A549 (cell line): ENCODE measurements around the gene MANF. TPM values are rescaled to one million over a fixed set of nuclear protein-coding genes. Genes with fewer than 3 reads are reported as not detected.

Source experiments
- ATAC-seq, 2 experiments: fragments of 200-7000 bp in 1 of 2; fragments of >200 bp in 1 of 2; cut with Nextera tagmentation in 1 of 2; cut with Tn5 transposase in 1 of 2; 3 replicates each; pipeline versions ENCODE4 v1.8.0 to v1.9.1; 2018 to 2020; ENCODE audit warnings: mild to moderate bottlenecking in 1 of 2, moderate library complexity in 1 of 2
- CTCF ChIA-PET: fragments of 300-600 bp; sonication (Branson Sonifier 250); formaldehyde crosslinking; extraction: SDS; loops from one replicate; lab custom pipeline; 2021; ENCODE audit warnings: antibody characterized with exemption, inconsistent platforms; lab: Yijun Ruan, JAX
- POLR2A ChIA-PET: fragments of 350-600 bp; formaldehyde crosslinking; extraction: SDS; loops from one replicate; lab custom pipeline; 2021; ENCODE audit warnings: antibody characterized with exemption, inconsistent platforms; lab: Yijun Ruan, JAX
- DNase-seq, 2 experiments: peaks; one replicate each; pipeline versions ENCODE4 v3.0.0 to v3.0.0-alpha.2; 2011 to 2016; ENCODE audit warnings: low read depth in 1 of 2, low spot score in 1 of 2
- FAIRE-seq: peaks from 2 replicates; lab custom pipeline; 2011; peaks lifted over from hg19 to GRCh38; lab: Jason Lieb, UNC
- H3K27ac ChIP-seq, 2 experiments: fragments of >200 bp; sonication (Bioruptor Twin); formaldehyde crosslinking; 3 replicates each; pipeline ENCODE4 v1.5.1; 2016 to 2017
- H3K4me1 ChIP-seq: fragments of >200 bp; sonication (Bioruptor Twin); formaldehyde crosslinking; 3 replicates; pipeline ENCODE4 v1.6.1; 2016
- H3K4me2 ChIP-seq: fragments of >200 bp; sonication (Bioruptor Twin); formaldehyde crosslinking; 3 replicates; pipeline ENCODE4 v1.6.1; 2016
- H3K4me3 ChIP-seq: fragments of >200 bp; sonication (Bioruptor Twin); formaldehyde crosslinking; 3 replicates; pipeline ENCODE4 v1.5.1; 2016
- H3K9me3 ChIP-seq: fragments of >200 bp; sonication (Bioruptor Twin); formaldehyde crosslinking; 3 replicates; pipeline ENCODE4 v1.6.1; 2016
- BHLHE40 ChIP-seq: IDR thresholded peaks from 2 replicates; pipeline ENCODE4 v1.6.1; 2012; ENCODE audit warnings: low read depth, low read length, inconsistent platforms
- CBX2 ChIP-seq: fragments of 200-600 bp; sonication (generic); IDR thresholded peaks from 2 replicates; pipeline ENCODE4 v1.6.1; 2016; ENCODE audit warnings: low read depth, mild to moderate bottlenecking, borderline replicate concordance
- CHD4 ChIP-seq: fragments of 200-600 bp; sonication (generic); IDR thresholded peaks from 2 replicates; pipeline ENCODE4 v1.6.1; 2016; ENCODE audit warnings: antibody characterized with exemption, mild to moderate bottlenecking, borderline replicate concordance
- EHF ChIP-seq: fragments of 250-450 bp; sonication (Bioruptor Pico); IDR thresholded peaks from 2 replicates; pipeline ENCODE4 v1.5.0; 2020; ENCODE audit warnings: mild to moderate bottlenecking
- EHMT2 ChIP-seq: fragments of 200-600 bp; sonication (generic); IDR thresholded peaks from 2 replicates; pipeline ENCODE4 v1.6.1; 2016; ENCODE audit warnings: antibody characterized with exemption, low read depth, mild to moderate bottlenecking, moderate library complexity
- FOSL2 ChIP-seq, 2 experiments: fragments of 450-650 bp in 1 of 2; fragments of >200 bp in 1 of 2; sonication (Bioruptor Twin) in 1 of 2; formaldehyde crosslinking; IDR thresholded peaks; 2 replicates each; pipeline versions ENCODE4 v1.5.0 to v1.6.1; 2016 to 2020; ENCODE audit warnings: mild to moderate bottlenecking in 1 of 2, moderate library complexity in 1 of 2
- FOXS1 ChIP-seq: fragments of 250-450 bp; sonication (Bioruptor Pico); IDR thresholded peaks from 2 replicates; pipeline ENCODE4 v1.5.0; 2020; ENCODE audit warnings: mild to moderate bottlenecking, moderate library complexity
- HEYL ChIP-seq: fragments of 250-450 bp; sonication (Bioruptor Pico); IDR thresholded peaks from 2 replicates; pipeline ENCODE4 v1.8.0; 2021; ENCODE audit warnings: mild to moderate bottlenecking, moderate library complexity
- HOXA7 ChIP-seq: fragments of 250-450 bp; sonication (Bioruptor Pico); IDR thresholded peaks from 2 replicates; pipeline ENCODE4 v1.5.0; 2020; ENCODE audit warnings: mild to moderate bottlenecking, moderate library complexity
- MAFK ChIP-seq: fragments of 450-650 bp; IDR thresholded peaks from 2 replicates; pipeline ENCODE4 v1.6.1; 2014; ENCODE audit not compliant: partially characterized antibody
- MYC ChIP-seq: IDR thresholded peaks from 2 replicates; pipeline ENCODE4 v1.6.1; 2012; ENCODE audit warnings: mild to moderate bottlenecking, inconsistent platforms, low read length, improper control_type of control experiment, borderline replicate concordance
- NPAS2 ChIP-seq: fragments of 250-450 bp; sonication (Bioruptor Pico); IDR thresholded peaks from 2 replicates; pipeline ENCODE4 v1.8.0; 2022; ENCODE audit warnings: mild to moderate bottlenecking, moderate library complexity, borderline replicate concordance
- NR3C1 ChIP-seq: fragments of >200 bp; sonication (Bioruptor Twin); formaldehyde crosslinking; IDR thresholded peaks from 3 replicates; pipeline ENCODE4 v1.6.1; 2017
- PHF8 ChIP-seq: fragments of 200-600 bp; sonication (generic); IDR thresholded peaks from 2 replicates; pipeline ENCODE4 v1.6.1; 2016; ENCODE audit warnings: low read depth, mild to moderate bottlenecking, antibody characterized with exemption, moderate library complexity, borderline replicate concordance
- POLR2A ChIP-seq: IDR thresholded peaks from 2 replicates; pipeline ENCODE4 v1.6.1; 2012; ENCODE audit warnings: mild to moderate bottlenecking, low read length
- POLR2AphosphoS2 ChIP-seq: conservative IDR thresholded peaks from 2 replicates; pipeline ENCODE4 v1.6.1; 2012; ENCODE audit warnings: low read length, improper control_type of control experiment, inconsistent platforms
- RNF2 ChIP-seq: fragments of 200-600 bp; sonication (generic); IDR thresholded peaks from 2 replicates; pipeline ENCODE4 v1.6.1; 2016; ENCODE audit warnings: low read depth, mild to moderate bottlenecking, antibody characterized with exemption, moderate library complexity, borderline replicate concordance
- SMC3 ChIP-seq: fragments of >200 bp; sonication (Bioruptor Twin); formaldehyde crosslinking; IDR thresholded peaks from 3 replicates; pipeline ENCODE4 v1.6.1; 2018; ENCODE audit warnings: inconsistent platforms
- TFCP2L1 ChIP-seq: fragments of 250-450 bp; sonication (Bioruptor Pico); IDR thresholded peaks from 2 replicates; pipeline ENCODE4 v1.5.0; 2021; ENCODE audit warnings: mild to moderate bottlenecking
- TP53 ChIP-seq: fragments of 250-450 bp; sonication (Bioruptor Pico); IDR thresholded peaks from 2 replicates; pipeline ENCODE4 v1.5.0; 2021; ENCODE audit warnings: mild to moderate bottlenecking, moderate library complexity
- ZNF302 ChIP-seq: fragments of 250-450 bp; sonication (Bioruptor Pico); IDR thresholded peaks from 2 replicates; pipeline ENCODE4 v1.9.0; 2021; ENCODE audit warnings: inconsistent platforms, mild to moderate bottlenecking, moderate library complexity
- ZSCAN20 ChIP-seq: fragments of 250-450 bp; sonication (Bioruptor Pico); IDR thresholded peaks from 2 replicates; pipeline ENCODE4 v1.8.0; 2022; ENCODE audit warnings: mild to moderate bottlenecking, moderate library complexity
- WGBS: methylation state at CpG from one replicate; pipeline ENCODE4 v1.1.6; 2017; ENCODE audit errors: missing lambda C conversion rate; 5-methylcytosine and 5-hydroxymethylcytosine counted together
- polyA plus RNA-seq, 4 experiments: library from polyadenylated mRNA; depleted of rRNA in 3 of 4; stranded (reverse); fragments of >200 nt; fragmentation: RNase III in 1 of 4; extraction: RNeasy Plus Mini Kit Qiagen cat#74134 plus additional on column Dnase treatment in 1 of 4; gene quantifications; 2 replicates in 3 of 4; 3 replicates in 1 of 4; pipeline ENCODE4 v1.2.3, GENCODE V29; 2011 to 2017
- TF ChIP-seq, protein P1 (sequence below): fragments of >200 bp; sonication (Bioruptor Twin); formaldehyde crosslinking; IDR thresholded peaks from 3 replicates; pipeline ENCODE4 v1.5.1; 2016
- TF ChIP-seq, protein P2 (sequence below): fragments of 450-650 bp; IDR thresholded peaks from 2 replicates; pipeline ENCODE4 v1.6.1; 2014; ENCODE audit warnings: antibody characterized with exemption
- TF ChIP-seq, protein P3 (sequence below): fragments of 250-450 bp; sonication (Bioruptor Pico); IDR thresholded peaks from 2 replicates; pipeline ENCODE4 v1.5.0; 2021; ENCODE audit warnings: mild to moderate bottlenecking, moderate library complexity, borderline replicate concordance
- TF ChIP-seq, protein P4 (sequence below): fragments of >200 bp; sonication (Bioruptor Twin); formaldehyde crosslinking; IDR thresholded peaks from 3 replicates; pipeline ENCODE4 v1.6.1; 2016

MANF gene
- polyA plus RNA-seq, 2 of the 4 experiments (the other 2 are of a cell fraction) = 67.8 to 84.9 TPM

DNA sequence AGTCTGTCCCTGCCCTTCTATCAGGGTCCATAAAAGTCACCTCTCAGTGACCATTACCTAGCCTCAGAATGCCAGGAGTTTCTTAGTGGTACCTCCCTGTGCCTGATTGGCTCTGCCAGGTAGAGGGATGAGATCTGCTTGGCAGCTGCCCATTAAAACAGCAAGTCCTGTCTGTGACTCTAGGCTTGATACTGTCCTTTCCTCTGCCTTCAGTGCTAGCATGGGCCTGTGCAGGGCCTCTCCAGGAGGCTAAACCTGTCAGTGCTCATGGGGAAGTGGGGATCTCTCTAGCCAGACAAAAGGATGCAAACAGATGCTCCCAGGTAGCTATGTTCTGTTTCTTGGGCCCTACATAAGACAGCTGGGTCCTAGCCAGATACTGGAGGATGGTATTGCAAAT is 10.0 kb upstream of the MANF start:
- H3K4me2 ChIP-seq = no peak overlapping the region
- H3K27ac ChIP-seq = no peak overlapping the region
- POLR2A ChIA-PET = no interaction called here
- ATAC-seq (no peak), DNase-seq (no peak), FAIRE-seq (no peak)
- CTCF ChIA-PET = interaction anchor here (0.8 to 13.9 kb wide), 4 partner anchors 274 to 758 kb away, joined by 3 to 115 read pairs (median 7); partner anchors contain the start of gene MAPKAPK3
- H3K4me1 ChIP-seq = no peaks in the 10 kb centered on the region
- H3K4me3 ChIP-seq = no peak overlapping the region
- TF ChIP-seq TP53 (CRISPR knock-in tag) (no peak), MYC (no peak), ZSCAN20 (CRISPR knock-in tag) (no peak), TFCP2L1 (CRISPR knock-in tag) (no peak), CHD4 (no peak), POLR2A (no peak), NPAS2 (CRISPR knock-in tag) (no peak), EHF (CRISPR knock-in tag) (no peak), FOSL2 (IDR thresholded peaks at IDR 0.05) (no peak), FOSL2 (CRISPR knock-in tag; IDR thresholded peaks at IDR 0.05) (no peak), HOXA7 (CRISPR knock-in tag) (no peak)
- TF ChIP-seq, protein P1, sequence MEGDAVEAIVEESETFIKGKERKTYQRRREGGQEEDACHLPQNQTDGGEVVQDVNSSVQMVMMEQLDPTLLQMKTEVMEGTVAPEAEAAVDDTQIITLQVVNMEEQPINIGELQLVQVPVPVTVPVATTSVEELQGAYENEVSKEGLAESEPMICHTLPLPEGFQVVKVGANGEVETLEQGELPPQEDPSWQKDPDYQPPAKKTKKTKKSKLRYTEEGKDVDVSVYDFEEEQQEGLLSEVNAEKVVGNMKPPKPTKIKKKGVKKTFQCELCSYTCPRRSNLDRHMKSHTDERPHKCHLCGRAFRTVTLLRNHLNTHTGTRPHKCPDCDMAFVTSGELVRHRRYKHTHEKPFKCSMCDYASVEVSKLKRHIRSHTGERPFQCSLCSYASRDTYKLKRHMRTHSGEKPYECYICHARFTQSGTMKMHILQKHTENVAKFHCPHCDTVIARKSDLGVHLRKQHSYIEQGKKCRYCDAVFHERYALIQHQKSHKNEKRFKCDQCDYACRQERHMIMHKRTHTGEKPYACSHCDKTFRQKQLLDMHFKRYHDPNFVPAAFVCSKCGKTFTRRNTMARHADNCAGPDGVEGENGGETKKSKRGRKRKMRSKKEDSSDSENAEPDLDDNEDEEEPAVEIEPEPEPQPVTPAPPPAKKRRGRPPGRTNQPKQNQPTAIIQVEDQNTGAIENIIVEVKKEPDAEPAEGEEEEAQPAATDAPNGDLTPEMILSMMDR = no peak
- no peaks in the 10 kb centered on the region for H3K9me3 ChIP-seq

DNA sequence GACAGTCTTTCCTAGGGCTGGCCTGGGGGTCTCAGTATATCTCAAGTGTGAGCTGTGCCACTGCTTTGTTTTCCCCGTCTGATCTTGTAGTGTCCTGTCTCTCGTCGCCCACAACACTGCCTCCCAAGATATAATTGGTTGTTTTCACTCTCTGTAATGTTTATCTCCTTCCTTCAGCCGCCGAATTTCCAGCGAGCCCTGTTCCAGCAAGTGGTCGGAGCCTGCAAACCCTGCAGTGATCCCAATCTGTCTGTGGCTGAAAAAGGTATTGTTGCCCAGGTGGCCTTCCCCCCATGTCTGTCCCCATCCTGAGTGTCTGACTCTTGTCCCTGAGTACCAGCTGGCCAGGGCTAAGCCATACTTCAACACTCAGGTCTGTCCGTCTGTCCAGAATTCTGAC is 9.5 kb upstream of the MANF start:
- Histone ChIP-seq H3K27ac (no peak overlapping the region), H3K9me3 (no peaks in the 10 kb centered on the region), H3K4me1 (no peaks in the 10 kb centered on the region), H3K4me3 (no peak overlapping the region), H3K4me2 (no peak overlapping the region)
- CTCF ChIA-PET = interaction anchor here (2.1 to 13.9 kb wide), 4 partner anchors 14 to 759 kb away, joined by 6 to 115 read pairs (median 19); partner anchors contain the start of gene MAPKAPK3
- POLR2A ChIA-PET = no interaction called here
- no peak for ATAC-seq
- TF ChIP-seq HEYL (CRISPR knock-in tag) = no peak
- no peak for TF ChIP-seq NR3C1
- TF ChIP-seq, protein P2, sequence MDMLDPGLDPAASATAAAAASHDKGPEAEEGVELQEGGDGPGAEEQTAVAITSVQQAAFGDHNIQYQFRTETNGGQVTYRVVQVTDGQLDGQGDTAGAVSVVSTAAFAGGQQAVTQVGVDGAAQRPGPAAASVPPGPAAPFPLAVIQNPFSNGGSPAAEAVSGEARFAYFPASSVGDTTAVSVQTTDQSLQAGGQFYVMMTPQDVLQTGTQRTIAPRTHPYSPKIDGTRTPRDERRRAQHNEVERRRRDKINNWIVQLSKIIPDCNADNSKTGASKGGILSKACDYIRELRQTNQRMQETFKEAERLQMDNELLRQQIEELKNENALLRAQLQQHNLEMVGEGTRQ = no peak
- TF ChIP-seq, protein P3, sequence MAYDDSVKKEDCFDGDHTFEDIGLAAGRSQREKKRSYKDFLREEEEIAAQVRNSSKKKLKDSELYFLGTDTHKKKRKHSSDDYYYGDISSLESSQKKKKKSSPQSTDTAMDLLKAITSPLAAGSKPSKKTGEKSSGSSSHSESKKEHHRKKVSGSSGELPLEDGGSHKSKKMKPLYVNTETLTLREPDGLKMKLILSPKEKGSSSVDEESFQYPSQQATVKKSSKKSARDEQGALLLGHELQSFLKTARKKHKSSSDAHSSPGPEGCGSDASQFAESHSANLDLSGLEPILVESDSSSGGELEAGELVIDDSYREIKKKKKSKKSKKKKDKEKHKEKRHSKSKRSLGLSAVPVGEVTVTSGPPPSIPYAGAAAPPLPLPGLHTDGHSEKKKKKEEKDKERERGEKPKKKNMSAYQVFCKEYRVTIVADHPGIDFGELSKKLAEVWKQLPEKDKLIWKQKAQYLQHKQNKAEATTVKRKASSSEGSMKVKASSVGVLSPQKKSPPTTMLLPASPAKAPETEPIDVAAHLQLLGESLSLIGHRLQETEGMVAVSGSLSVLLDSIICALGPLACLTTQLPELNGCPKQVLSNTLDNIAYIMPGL (CRISPR knock-in tag) = no peak
- no peak for TF ChIP-seq CBX2
- no peak for TF ChIP-seq MAFK
- no peak for TF ChIP-seq HOXA7 (CRISPR knock-in tag)
- no peak for TF ChIP-seq BHLHE40
- TF ChIP-seq MYC = no peak
- no peak for TF ChIP-seq ZSCAN20 (CRISPR knock-in tag)
- no peak for TF ChIP-seq SMC3
- TF ChIP-seq ZNF302 (CRISPR knock-in tag) = no peak
- TF ChIP-seq RNF2 = no peak
- no peak for TF ChIP-seq POLR2AphosphoS2
- TF ChIP-seq EHMT2 = no peak
- TF ChIP-seq, protein P1 = no peak
- no peak for TF ChIP-seq PHF8
- no peak for TF ChIP-seq FOXS1
- TF ChIP-seq, protein P4, sequence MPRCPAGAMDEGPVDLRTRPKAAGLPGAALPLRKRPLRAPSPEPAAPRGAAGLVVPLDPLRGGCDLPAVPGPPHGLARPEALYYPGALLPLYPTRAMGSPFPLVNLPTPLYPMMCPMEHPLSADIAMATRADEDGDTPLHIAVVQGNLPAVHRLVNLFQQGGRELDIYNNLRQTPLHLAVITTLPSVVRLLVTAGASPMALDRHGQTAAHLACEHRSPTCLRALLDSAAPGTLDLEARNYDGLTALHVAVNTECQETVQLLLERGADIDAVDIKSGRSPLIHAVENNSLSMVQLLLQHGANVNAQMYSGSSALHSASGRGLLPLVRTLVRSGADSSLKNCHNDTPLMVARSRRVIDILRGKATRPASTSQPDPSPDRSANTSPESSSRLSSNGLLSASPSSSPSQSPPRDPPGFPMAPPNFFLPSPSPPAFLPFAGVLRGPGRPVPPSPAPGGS = no peak
- DNase-seq = no peak
- FAIRE-seq = no peak
- 77% methylated on average over 8 of the region's 8 CpGs for WGBS
